ENCODE results near the gene NADK2.

DNA sequence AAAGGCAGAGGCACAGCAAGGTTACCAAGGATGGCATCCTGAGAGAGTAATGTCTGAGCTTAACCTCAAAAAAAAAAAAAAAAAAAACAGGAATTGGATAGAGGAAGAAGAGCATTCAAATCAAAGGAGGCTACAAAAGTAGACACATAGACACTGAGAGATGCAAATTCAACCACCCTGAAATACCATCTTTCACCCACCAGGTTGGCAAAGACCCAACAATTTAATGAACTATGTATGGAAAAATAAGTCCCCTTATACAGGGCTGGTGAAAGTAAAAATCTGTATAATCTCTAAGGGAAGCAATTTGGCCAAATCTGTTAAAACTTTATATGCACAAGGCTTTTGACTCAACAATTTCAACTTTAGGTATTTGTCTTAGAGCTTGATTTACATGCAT, 4.9 kb downstream of the NADK2 start:
- TF ChIP-seq, protein P1, sequence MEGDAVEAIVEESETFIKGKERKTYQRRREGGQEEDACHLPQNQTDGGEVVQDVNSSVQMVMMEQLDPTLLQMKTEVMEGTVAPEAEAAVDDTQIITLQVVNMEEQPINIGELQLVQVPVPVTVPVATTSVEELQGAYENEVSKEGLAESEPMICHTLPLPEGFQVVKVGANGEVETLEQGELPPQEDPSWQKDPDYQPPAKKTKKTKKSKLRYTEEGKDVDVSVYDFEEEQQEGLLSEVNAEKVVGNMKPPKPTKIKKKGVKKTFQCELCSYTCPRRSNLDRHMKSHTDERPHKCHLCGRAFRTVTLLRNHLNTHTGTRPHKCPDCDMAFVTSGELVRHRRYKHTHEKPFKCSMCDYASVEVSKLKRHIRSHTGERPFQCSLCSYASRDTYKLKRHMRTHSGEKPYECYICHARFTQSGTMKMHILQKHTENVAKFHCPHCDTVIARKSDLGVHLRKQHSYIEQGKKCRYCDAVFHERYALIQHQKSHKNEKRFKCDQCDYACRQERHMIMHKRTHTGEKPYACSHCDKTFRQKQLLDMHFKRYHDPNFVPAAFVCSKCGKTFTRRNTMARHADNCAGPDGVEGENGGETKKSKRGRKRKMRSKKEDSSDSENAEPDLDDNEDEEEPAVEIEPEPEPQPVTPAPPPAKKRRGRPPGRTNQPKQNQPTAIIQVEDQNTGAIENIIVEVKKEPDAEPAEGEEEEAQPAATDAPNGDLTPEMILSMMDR (IDR thresholded peaks at IDR 0.05; ENCODE audit: low read depth, low read length) = no peak
- no peak for TF ChIP-seq EZH2phosphoT487 (IDR thresholded peaks at IDR 0.05; ENCODE audit: low read depth)

All from OCI-LY3 (cell line).